ENCODE results near the gene E2F1. TPM values are rescaled to one million over a fixed set of nuclear protein-coding genes. Genes with fewer than 3 reads are reported as not detected.

E2F1 gene
- total and polyA plus RNA-seq, 4 donors, result 0.10 to 11.0 (median 0.88) TPM

DNA sequence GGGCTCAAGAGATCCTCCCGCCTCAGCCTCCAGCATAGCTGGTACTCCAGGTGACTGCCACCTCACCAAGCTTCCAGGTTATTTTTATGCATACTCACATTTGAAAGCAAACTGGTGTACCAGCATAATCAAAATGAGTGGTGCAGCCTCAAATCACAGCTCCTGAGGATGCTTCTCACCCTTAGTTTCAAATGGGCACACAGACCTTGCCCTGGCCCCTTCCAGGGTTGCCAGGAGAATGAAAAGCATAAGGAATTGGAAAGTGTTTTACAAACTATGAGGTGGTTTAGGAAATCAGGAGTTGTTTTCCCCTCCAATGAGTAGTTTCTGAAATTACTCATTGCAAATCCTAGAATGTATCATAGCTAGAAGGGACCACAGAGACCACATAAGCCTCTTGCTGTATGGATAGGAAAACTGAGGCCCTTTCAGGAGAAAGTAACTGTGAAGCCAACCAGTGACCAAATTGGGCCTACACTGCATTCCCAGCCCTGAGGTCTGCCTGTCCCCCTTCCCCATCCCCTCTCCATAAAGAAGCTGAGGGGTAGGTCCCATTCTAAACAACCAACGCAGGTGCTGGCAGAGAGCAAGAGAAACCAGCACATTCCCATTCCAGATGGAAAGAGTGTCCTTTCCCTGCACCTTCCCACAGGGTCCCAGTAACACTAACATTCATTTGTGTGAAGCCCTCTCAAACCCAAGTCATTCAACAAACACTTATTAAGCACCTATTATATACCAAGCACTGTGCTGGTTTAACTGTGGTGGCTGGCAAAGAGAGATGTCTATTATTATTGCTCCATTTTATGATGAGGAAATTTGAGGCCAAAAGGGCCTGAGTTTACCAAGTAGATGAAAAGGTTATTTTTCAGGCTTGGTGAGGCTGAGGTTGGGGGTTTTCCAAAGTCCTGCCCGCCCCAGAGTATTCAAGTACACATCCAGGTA lies 2.1 kb upstream of the E2F1 start:
- H3K27ac ChIP-seq (ENCODE audit: low read depth in 1 of 2, low read length in 2 of 2), result no peak overlapping the region
- peaks cover 2 to 19% (median 8%) of the 10 kb centered on the region in 4 donors for H3K4me1 ChIP-seq (ENCODE audit: control insufficient read depth in 4 of 4, insufficient read depth in 4 of 4, low read length in 3 of 4)
- DNase-seq (ENCODE audit: low spot score), result no peak
- H3K9me3 ChIP-seq (ENCODE audit: control insufficient read depth in 4 of 4, low read length in 3 of 4), result no peaks in the 10 kb centered on the region
- no peak for TF ChIP-seq NR2F2 (IDR thresholded peaks at IDR 0.05)
- no peak for TF ChIP-seq ZBTB33 (IDR thresholded peaks at IDR 0.05)
- TF ChIP-seq, protein P1, sequence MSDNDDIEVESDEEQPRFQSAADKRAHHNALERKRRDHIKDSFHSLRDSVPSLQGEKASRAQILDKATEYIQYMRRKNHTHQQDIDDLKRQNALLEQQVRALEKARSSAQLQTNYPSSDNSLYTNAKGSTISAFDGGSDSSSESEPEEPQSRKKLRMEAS (IDR thresholded peaks at IDR 0.05), result no peak
- TF ChIP-seq HNF4A (conservative IDR thresholded peaks at IDR 0.05), result no peak
- no peak for TF ChIP-seq FOXA2 (IDR thresholded peaks at IDR 0.05)
- no peak for TF ChIP-seq RXRA (IDR thresholded peaks at IDR 0.05)
- TF ChIP-seq CTCF (IDR thresholded peaks at IDR 0.05; ENCODE audit: low read depth, low read length, missing input control), result no peak
- TF ChIP-seq HNF4G (IDR thresholded peaks at IDR 0.05), result no peak
- TF ChIP-seq ATF3 (IDR thresholded peaks at IDR 0.05), result no peak
- no peak for TF ChIP-seq REST (IDR thresholded peaks at IDR 0.05)
- no peak for TF ChIP-seq FOXA1 (IDR thresholded peaks at IDR 0.05)
- H3K36me3 ChIP-seq (ENCODE audit: control insufficient read depth in 4 of 4, insufficient read depth in 3 of 4, low read depth in 1 of 4, low read length in 3 of 4), result no peaks in the 10 kb centered on the region
- H3K9ac ChIP-seq (ENCODE audit: low read depth in 1 of 2, low read length in 2 of 2), result no peak overlapping the region
- H3K27me3 ChIP-seq (ENCODE audit: control insufficient read depth in 4 of 4, insufficient read depth in 4 of 4, low read length in 3 of 4), result no peaks in the 10 kb centered on the region
- WGBS, result 96% methylated on average over 3 of the region's 3 CpGs
- H3K4me3 ChIP-seq (ENCODE audit: low read depth in 1 of 3, low read length in 3 of 3), result no peak overlapping the region

- Histone ChIP-seq H3K4me3 (ENCODE audit: low read depth in 1 of 3, low read length in 3 of 3) (no peak overlapping the region), H3K9ac (ENCODE audit: low read depth in 1 of 2, low read length in 2 of 2) (no peak overlapping the region), H3K4me1 (ENCODE audit: control insufficient read depth in 4 of 4, insufficient read depth in 4 of 4, low read length in 3 of 4) (peaks cover 2 to 19% (median 8%) of the 10 kb centered on the region in 4 donors), H3K36me3 (ENCODE audit: control insufficient read depth in 4 of 4, insufficient read depth in 3 of 4, low read depth in 1 of 4, low read length in 3 of 4) (no peaks in the 10 kb centered on the region), H3K27ac (ENCODE audit: low read depth in 1 of 2, low read length in 2 of 2) (no peak overlapping the region), H3K27me3 (ENCODE audit: control insufficient read depth in 4 of 4, insufficient read depth in 4 of 4, low read length in 3 of 4) (no peaks in the 10 kb centered on the region), H3K9me3 (ENCODE audit: control insufficient read depth in 4 of 4, low read length in 3 of 4) (no peaks in the 10 kb centered on the region)
- WGBS, result 81% methylated on average over 8 of the region's 8 CpGs
- DNase-seq (ENCODE audit: low spot score), result no peak
- no peak for TF ChIP-seq FOXA2 (IDR thresholded peaks at IDR 0.05)
- no peak for TF ChIP-seq GABPA (IDR thresholded peaks at IDR 0.05 in 1 of 2, conservative IDR thresholded peaks at IDR 0.05 in 1 of 2)
- no peak for TF ChIP-seq HNF4A (conservative IDR thresholded peaks at IDR 0.05)
- TF ChIP-seq CTCF (IDR thresholded peaks at IDR 0.05; ENCODE audit: low read depth, low read length, missing input control), result no peak
- no peak for TF ChIP-seq ATF3 (IDR thresholded peaks at IDR 0.05)
- no peak for TF ChIP-seq HNF4G (IDR thresholded peaks at IDR 0.05)
- TF ChIP-seq, protein P1 (IDR thresholded peaks at IDR 0.05), result no peak
- TF ChIP-seq ZBTB33 (IDR thresholded peaks at IDR 0.05), result no peak
- TF ChIP-seq NR2F2 (IDR thresholded peaks at IDR 0.05), result no peak
- no peak for TF ChIP-seq SP1 (IDR thresholded peaks at IDR 0.05)
- TF ChIP-seq JUND (IDR thresholded peaks at IDR 0.05), result no peak
- TF ChIP-seq RAD21 (IDR thresholded peaks at IDR 0.05), result no peak
- no peak for TF ChIP-seq FOXA1 (IDR thresholded peaks at IDR 0.05)
These were observed 1.3 kb upstream of the E2F1 start for GRCh38 chr20:33687370-33687915.
